Stimulated activated CD8-positive, alpha-beta memory T cell treated with anti-CD3 and anti-CD28 coated beads, Interleukin-2, amount 100 ng/mL, for 1 hour (primary cell): ENCODE results near the gene TPPP2.

Source experiments
- DNase-seq, 2 donors: peaks; one replicate each; pipeline ENCODE4 v3.0.0-alpha.2; 2020; ENCODE audit warnings: low read depth in 2 of 2

TPPP2 gene

GRCh38 chr14:21075719-21076437 lies 45.9 kb downstream of the TPPP2 start:
- no peak for DNase-seq

DNA sequence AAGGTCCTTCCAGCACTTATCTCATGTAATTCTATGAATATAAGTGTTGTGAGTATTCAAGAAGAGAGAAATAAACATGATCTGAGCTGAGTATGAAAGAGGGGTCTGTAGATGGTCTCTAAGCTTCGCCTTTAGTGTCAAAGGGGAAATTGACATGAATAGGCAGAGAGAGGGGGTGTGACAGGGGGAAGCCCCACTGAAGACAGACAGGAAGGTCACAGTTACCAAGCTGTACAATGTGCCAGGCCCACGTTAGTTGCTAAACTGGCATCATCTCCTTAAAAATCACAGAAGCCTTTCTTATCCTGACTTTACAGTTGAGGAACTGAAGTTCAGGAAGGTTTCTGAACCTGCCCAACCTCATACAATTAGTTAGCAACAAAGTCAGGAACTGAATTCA lies 47.7 kb downstream of the TPPP2 start:
- no peak for DNase-seq

GRCh38 chr14:21078287-21078686 lies 48.3 kb downstream of the TPPP2 start:
- no peak for DNase-seq

DNA sequence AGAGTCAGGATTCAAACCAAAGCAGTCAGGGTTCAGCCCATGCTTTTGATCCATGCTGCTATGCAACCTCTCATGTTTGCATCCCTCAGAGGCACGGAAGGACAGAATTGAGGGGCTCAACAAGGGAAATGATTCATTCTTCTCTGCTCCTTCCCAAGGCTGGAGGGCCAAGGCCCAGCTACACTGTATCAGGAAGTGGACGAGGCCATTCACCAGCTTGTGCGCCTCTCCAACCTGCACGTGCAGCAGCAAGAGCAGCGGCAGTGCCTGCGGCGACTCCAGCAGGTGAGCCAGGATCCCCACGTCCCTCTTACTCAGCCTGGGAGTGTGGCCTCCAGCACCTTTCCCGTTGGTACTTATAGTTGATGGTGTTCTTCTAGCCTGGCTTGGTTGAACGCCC lies 48.7 kb downstream of the TPPP2 start:
- DNase-seq = no peak

DNA sequence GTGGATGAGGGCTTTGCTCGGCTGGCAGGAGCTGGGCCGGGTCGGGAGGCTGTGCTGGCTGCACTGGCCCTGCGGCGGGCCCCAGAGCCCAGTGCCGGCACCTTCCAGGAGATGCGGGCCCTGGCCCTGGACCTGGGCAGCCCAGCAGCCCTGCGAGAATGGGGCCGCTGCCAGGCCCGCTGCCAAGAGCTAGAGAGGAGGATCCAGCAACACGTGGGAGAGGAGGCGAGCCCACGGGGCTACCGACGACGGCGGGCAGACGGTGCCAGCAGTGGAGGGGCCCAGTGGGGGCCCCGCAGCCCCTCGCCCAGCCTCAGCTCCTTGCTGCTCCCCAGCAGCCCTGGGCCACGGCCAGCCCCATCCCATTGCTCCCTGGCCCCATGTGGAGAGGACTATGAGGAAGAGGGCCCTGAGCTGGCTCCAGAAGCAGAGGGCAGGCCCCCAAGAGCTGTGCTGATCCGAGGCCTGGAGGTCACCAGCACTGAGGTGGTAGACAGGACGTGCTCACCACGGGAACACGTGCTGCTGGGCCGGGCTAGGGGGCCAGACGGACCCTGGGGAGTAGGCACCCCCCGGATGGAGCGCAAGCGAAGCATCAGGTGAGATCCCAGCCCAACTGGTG lies 51.6 kb downstream of the TPPP2 start:
- DNase-seq = no peak
